Activated T-helper 1 cell treated with anti-CD3 and anti-CD28 coated beads, Interleukin-12 subunit alpha, Interleukin-12 subunit beta, Interleukin-2, Interleukin-4 antibody, amounts not matched to agents 30 ng/mL and 10 ng/mL and 1 ng/mL, durations not matched to agents 14 hours and 24 hours and 36 hours (primary cell): Measurements from ENCODE around the gene ACAP1. TPM values are rescaled to one million over a fixed set of nuclear protein-coding genes. Genes with fewer than 3 reads are reported as not detected.
"Not testable (repeated sequence)": the region's sequence is repeated elsewhere in the genome, so short reads cannot be mapped to it uniquely, and the experiment has no call there.

Experiments
- DNase-seq: peaks from one replicate; pipeline ENCODE4 v3.0.0; 2021; ENCODE audit warnings: low spot score
- H3K27ac Mint-ChIP-seq: one replicate; pipeline ENCODE4 v1.8.0; 2021; ENCODE audit warnings: mild to moderate bottlenecking, mixed read lengths
- H3K27me3 Mint-ChIP-seq: one replicate; pipeline ENCODE4 v1.8.0; 2022; ENCODE audit warnings: mild to moderate bottlenecking, moderate library complexity, mixed read lengths; ENCODE audit not compliant: insufficient read depth
- H3K36me3 Mint-ChIP-seq: one replicate; pipeline ENCODE4 v1.8.0; 2021; ENCODE audit warnings: low read depth, mixed read lengths
- H3K4me1 Mint-ChIP-seq: one replicate; pipeline ENCODE4 v1.8.0; 2021; ENCODE audit warnings: low read depth, mixed read lengths
- H3K4me3 Mint-ChIP-seq: one replicate; pipeline ENCODE4 v1.8.0; 2021; ENCODE audit warnings: mild to moderate bottlenecking, moderate library complexity, mixed read lengths
- H3K9me3 Mint-ChIP-seq: one replicate; pipeline ENCODE4 v1.8.0; 2021; ENCODE audit warnings: mixed read lengths
- intact Hi-C: fragments of 100-400 bp; cut with micrococcal nuclease; formaldehyde crosslinking; loops from one replicate; pipeline ENCODE4 v1.15.1; 2024
- total RNA-seq: library from RNA; stranded (reverse); gene quantifications from 2 replicates; pipeline ENCODE4 v1.2.3, GENCODE V29; 2022

ACAP1 gene
- total RNA-seq, 1 donor from 2014 or later, result 266 TPM

DNA sequence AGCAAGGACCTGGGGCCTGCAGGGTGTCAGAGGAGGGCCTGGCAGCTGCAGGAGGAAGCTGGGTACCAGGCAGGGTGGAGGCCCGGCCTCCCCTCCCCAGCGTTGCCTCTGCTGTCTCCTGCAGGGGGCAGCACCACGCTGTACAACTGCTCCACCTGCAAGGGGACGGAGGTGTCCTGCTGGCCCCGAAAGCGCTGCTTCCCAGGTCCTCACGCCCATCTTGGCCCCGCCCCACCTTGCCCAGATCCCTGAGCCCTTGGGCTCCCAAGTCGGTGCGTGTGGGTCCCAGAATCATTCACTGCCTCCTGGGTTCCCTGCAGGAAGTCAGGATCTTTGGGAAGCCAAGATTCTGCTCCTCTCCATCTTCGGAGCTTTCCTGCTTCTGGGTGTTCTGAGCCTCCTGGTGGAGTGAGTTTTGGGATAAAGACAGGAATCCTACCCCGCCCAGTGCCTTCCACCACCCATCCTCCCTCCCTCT, 19.8 kb downstream of the ACAP1 start:
- Mint-ChIP-seq H3K4me3 (no peak overlapping the region), H3K27ac (no peak overlapping the region), H3K27me3 (no peaks in the 10 kb centered on the region), H3K9me3 (no peaks in the 10 kb centered on the region), H3K4me1 (peaks cover 29% of the 10 kb centered on the region), H3K36me3 (peaks cover 8% of the 10 kb centered on the region)
- peak; percentile 82 for DNase-seq
- intact Hi-C loops, result loop anchor here (1.0 to 5.0 kb wide), 4 partner anchors 48 to 205 kb away; partner anchors contain the start of genes SENP3 and TMEM256

DNA sequence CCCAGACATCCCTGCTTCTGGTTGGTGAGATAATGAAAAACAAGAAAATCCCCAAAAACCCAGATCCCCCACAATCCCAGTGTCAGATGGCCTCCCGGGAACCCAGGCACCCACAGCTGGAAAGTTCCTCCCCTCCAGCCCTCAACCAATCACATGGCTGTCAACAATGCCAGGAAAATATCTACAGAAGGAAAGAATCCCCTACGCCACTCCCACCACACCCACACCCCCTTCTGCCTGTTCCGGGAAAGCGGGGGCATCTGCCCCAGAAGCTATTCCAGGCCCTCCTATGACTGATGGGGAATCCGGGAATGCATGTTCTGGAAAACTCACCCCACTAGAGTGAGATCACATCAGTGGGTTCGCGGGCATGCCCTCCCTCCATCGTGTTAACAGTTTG, 20.4 kb downstream of the ACAP1 start:
- Mint-ChIP-seq H3K4me1 (peaks cover 29% of the 10 kb centered on the region), H3K27ac (no peak overlapping the region), H3K9me3 (no peaks in the 10 kb centered on the region), H3K27me3 (peaks cover under 1% of the 10 kb centered on the region), H3K36me3 (peaks cover 5% of the 10 kb centered on the region), H3K4me3 (no peak overlapping the region)
- intact Hi-C loops, result loop anchor here (1.0 to 5.0 kb wide), 4 partner anchors 48 to 205 kb away; partner anchors contain the start of genes SENP3 and TMEM256
- DNase-seq, result no peak

DNA sequence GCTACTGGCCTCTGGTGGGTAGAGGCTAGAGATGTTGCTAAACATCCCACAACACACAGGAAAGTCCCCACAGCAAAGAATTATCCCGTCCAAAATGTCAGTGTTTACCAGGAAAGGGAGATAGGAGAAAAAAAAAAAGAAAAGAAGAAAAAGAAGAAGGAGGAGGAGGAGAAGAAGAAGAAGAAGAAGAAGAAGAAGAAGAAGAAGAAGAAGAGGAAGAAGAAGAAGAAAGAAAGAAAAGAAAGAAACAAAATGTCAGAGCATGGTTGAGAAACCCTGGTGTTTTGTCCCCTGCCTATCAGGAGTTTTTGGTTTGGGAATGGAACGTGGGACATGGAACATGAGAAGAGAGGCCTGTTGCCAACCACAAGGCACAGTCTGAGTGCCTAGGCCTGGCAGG, 21.1 kb downstream of the ACAP1 start:
- Mint-ChIP-seq H3K4me1 (peaks cover 27% of the 10 kb centered on the region), H3K36me3 (peaks cover 4% of the 10 kb centered on the region), H3K9me3 (no peaks in the 10 kb centered on the region), H3K27me3 (peaks cover 3% of the 10 kb centered on the region), H3K27ac (no peak overlapping the region), H3K4me3 (no peak overlapping the region)
- intact Hi-C loops, result loop anchor here (5.0 kb wide), 1 partner anchor 145 kb away; no protein-coding TSS in a partner anchor
- DNase-seq, result no peak

GRCh38 chr17:7361906-7362305, 25.6 kb downstream of the ACAP1 start:
- Mint-ChIP-seq H3K9me3 (no peaks in the 10 kb centered on the region), H3K36me3 (no peaks in the 10 kb centered on the region), H3K27ac (no peak overlapping the region), H3K4me3 (no peak overlapping the region), H3K4me1 (no peaks in the 10 kb centered on the region), H3K27me3 (peaks cover 3% of the 10 kb centered on the region)
- no peak for DNase-seq
- intact Hi-C loops, result no loop called here

- intact Hi-C loops, result no loop called here
- H3K36me3 Mint-ChIP-seq, result no peaks in the 10 kb centered on the region
- no peak overlapping the region for H3K27ac Mint-ChIP-seq
- H3K27me3 Mint-ChIP-seq, result peaks cover 3% of the 10 kb centered on the region
- H3K4me1 Mint-ChIP-seq, result no peaks in the 10 kb centered on the region
- DNase-seq, result no peak
- no peak overlapping the region for H3K4me3 Mint-ChIP-seq
- no peaks in the 10 kb centered on the region for H3K9me3 Mint-ChIP-seq
Measured at GRCh38 chr17:7363311-7363710, 27.0 kb downstream of the ACAP1 start.

GRCh38 chr17:7365963-7366362, 29.6 kb downstream of the ACAP1 start:
- H3K4me1 Mint-ChIP-seq, DNase-seq, H3K4me3 Mint-ChIP-seq, intact Hi-C loops, H3K27me3 Mint-ChIP-seq, H3K27ac Mint-ChIP-seq, H3K9me3 Mint-ChIP-seq, H3K36me3 Mint-ChIP-seq: not testable (repeated sequence)

DNA sequence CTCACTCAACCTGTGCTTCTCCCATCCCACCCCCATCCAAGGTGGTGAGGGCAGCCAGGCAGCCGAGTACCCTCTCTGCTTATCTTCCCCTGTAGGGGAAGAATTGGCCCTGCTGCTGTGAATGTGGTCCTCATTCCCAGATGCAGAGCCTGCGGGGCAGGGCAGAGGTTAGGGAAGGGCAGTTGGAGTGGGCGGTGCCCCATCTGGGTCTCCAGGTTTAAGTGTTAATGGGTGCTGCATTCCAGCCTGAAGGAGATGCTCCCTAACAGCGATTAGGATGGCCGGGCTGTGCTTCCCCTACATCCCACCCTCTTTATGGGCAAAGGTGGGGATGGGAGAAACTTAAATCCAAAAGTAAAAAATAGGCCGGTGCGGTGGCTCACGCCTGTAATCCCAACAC, 30.8 kb downstream of the ACAP1 start:
- no peak overlapping the region for H3K4me3 Mint-ChIP-seq
- H3K27ac Mint-ChIP-seq, result no peak overlapping the region
- H3K27me3 Mint-ChIP-seq, result peaks cover 5% of the 10 kb centered on the region
- no peaks in the 10 kb centered on the region for H3K36me3 Mint-ChIP-seq
- H3K4me1 Mint-ChIP-seq, result no peaks in the 10 kb centered on the region
- intact Hi-C loops, result no loop called here
- DNase-seq, result no peak
- no peaks in the 10 kb centered on the region for H3K9me3 Mint-ChIP-seq

DNA sequence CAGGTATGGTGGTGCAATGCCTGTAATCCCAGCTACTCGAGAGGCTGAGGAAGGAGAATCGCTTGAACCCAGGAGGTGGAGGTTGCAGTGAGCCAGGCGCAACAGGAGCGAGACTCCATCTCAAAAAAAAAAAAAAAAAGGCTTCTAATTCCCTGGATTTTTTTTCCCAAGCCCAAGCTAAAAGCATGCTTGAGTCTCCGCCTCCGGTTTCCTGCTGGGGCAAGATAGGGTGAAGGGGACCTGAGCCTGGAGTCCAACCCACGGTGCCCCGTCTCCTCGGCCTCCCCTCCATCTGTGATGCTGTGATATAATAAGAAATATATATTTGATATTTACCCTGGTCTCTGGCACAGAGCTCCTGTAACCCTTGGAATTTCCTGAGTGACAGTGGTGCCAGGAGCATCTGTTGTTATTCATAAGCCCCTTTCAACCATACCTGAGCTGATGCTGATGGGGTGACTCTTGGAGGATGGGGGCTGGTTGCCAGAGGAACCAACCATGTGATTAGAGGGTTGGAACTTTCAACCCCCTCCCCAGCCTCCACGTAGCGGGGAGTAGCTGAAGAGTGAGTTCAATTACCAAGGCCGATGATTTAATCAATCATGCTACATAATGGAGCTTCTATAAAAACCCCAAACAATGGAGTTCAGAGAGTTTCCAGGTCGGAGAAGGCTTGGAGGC, 31.7 kb downstream of the ACAP1 start:
- intact Hi-C loops, result no loop called here

GRCh38 chr17:7368599-7368994, 32.3 kb downstream of the ACAP1 start:
- H3K27ac Mint-ChIP-seq, DNase-seq, H3K36me3 Mint-ChIP-seq, H3K4me1 Mint-ChIP-seq, intact Hi-C loops, H3K4me3 Mint-ChIP-seq, H3K27me3 Mint-ChIP-seq, H3K9me3 Mint-ChIP-seq: not testable (repeated sequence)

More for the DNA sequence above, 31.7 kb downstream of the ACAP1 start:
- Mint-ChIP-seq H3K27me3 (peaks cover 5% of the 10 kb centered on the region), H3K9me3 (no peaks in the 10 kb centered on the region), H3K27ac (no peak overlapping the region), H3K4me3 (no peak overlapping the region), H3K4me1 (no peaks in the 10 kb centered on the region), H3K36me3 (no peaks in the 10 kb centered on the region)
- no peak for DNase-seq

GRCh38 chr17:7369825-7370224, 33.5 kb downstream of the ACAP1 start:
- H3K4me1 Mint-ChIP-seq, result no peaks in the 10 kb centered on the region
- H3K9me3 Mint-ChIP-seq, result no peaks in the 10 kb centered on the region
- H3K36me3 Mint-ChIP-seq, result no peaks in the 10 kb centered on the region
- H3K27ac Mint-ChIP-seq, result no peak overlapping the region
- peaks cover 5% of the 10 kb centered on the region for H3K27me3 Mint-ChIP-seq
- H3K4me3 Mint-ChIP-seq, result no peak overlapping the region
- intact Hi-C loops, result no loop called here
- no peak for DNase-seq

GRCh38 chr17:7370853-7371252, 34.5 kb downstream of the ACAP1 start:
- no peak overlapping the region for H3K27ac Mint-ChIP-seq
- no peak for DNase-seq
- H3K4me1 Mint-ChIP-seq, result no peaks in the 10 kb centered on the region
- no peaks in the 10 kb centered on the region for H3K9me3 Mint-ChIP-seq
- H3K36me3 Mint-ChIP-seq, result no peaks in the 10 kb centered on the region
- H3K4me3 Mint-ChIP-seq, result no peak overlapping the region
- peaks cover 5% of the 10 kb centered on the region for H3K27me3 Mint-ChIP-seq
- intact Hi-C loops, result no loop called here

GRCh38 chr17:7374353-7374752, 38.0 kb downstream of the ACAP1 start:
- intact Hi-C loops, result no loop called here
- no peak overlapping the region for H3K4me3 Mint-ChIP-seq
- peaks cover 16% of the 10 kb centered on the region for H3K27me3 Mint-ChIP-seq
- no peak for DNase-seq
- peaks cover 2% of the 10 kb centered on the region for H3K36me3 Mint-ChIP-seq
- H3K4me1 Mint-ChIP-seq, result no peaks in the 10 kb centered on the region
- peaks cover 5% of the 10 kb centered on the region for H3K9me3 Mint-ChIP-seq
- no peak overlapping the region for H3K27ac Mint-ChIP-seq

DNA sequence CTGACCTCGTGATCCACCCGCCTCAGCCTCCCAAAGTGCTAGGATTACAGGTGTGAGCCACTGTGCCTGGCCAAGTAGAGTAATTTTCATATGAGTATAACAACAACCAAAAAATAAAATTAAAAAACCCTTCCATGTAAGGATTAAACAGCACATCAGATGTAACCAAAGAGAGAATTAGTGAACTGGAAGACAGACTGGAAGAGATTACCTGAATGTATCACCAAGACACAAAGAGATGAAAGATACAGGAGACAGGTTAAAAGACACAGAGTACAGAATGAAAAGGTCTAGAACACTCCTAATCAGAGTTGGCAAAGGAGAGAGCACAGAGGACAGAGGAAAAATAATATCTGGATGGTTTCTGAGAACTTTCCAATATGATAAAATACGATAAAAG, 42.8 kb downstream of the ACAP1 start:
- H3K4me3 Mint-ChIP-seq, result no peak overlapping the region
- H3K27me3 Mint-ChIP-seq, result peaks cover 47% of the 10 kb centered on the region
- no peak overlapping the region for H3K27ac Mint-ChIP-seq
- peaks cover 6% of the 10 kb centered on the region for H3K36me3 Mint-ChIP-seq
- no peaks in the 10 kb centered on the region for H3K4me1 Mint-ChIP-seq
- DNase-seq, result no peak
- peaks cover 9% of the 10 kb centered on the region for H3K9me3 Mint-ChIP-seq
- intact Hi-C loops, result no loop called here
